Measurements from ENCODE around the gene GHSR. TPM values are rescaled to one million over a fixed set of nuclear protein-coding genes. Genes with fewer than 3 reads are reported as not detected.

GHSR gene
- total RNA-seq, 1 experiment from 2014 or later: not detected

- H3K4me1 ChIP-seq (ENCODE audit: insufficient read depth, low read length): no peaks in the 10 kb centered on the region
- peak; percentile 68 for DNase-seq
- H2AFZ ChIP-seq (ENCODE audit: low read length): no peak overlapping the region
- TF ChIP-seq, protein P1, sequence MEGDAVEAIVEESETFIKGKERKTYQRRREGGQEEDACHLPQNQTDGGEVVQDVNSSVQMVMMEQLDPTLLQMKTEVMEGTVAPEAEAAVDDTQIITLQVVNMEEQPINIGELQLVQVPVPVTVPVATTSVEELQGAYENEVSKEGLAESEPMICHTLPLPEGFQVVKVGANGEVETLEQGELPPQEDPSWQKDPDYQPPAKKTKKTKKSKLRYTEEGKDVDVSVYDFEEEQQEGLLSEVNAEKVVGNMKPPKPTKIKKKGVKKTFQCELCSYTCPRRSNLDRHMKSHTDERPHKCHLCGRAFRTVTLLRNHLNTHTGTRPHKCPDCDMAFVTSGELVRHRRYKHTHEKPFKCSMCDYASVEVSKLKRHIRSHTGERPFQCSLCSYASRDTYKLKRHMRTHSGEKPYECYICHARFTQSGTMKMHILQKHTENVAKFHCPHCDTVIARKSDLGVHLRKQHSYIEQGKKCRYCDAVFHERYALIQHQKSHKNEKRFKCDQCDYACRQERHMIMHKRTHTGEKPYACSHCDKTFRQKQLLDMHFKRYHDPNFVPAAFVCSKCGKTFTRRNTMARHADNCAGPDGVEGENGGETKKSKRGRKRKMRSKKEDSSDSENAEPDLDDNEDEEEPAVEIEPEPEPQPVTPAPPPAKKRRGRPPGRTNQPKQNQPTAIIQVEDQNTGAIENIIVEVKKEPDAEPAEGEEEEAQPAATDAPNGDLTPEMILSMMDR (conservative IDR thresholded peaks at IDR 0.05; ENCODE audit: low read depth, low read length): peak; percentile 93
- TF ChIP-seq EZH2phosphoT487 (IDR thresholded peaks at IDR 0.05; ENCODE audit: borderline replicate concordance, low read length) (no peak), EZH2 (IDR thresholded peaks at IDR 0.05; ENCODE audit: low read length, unreplicated experiment) (no peak)
- ATAC-seq: peak; percentile 37; the same call in 1 of the 2 replicates
- no peaks in the 10 kb centered on the region for H3K9me3 ChIP-seq (ENCODE audit: low read length)
- BruUV-seq (replicated peaks): no TSS peak
- no peaks in the 10 kb centered on the region for H3K9me2 ChIP-seq (replicated peaks; ENCODE audit: low read length)
- no peak overlapping the region for H3K4me2 ChIP-seq (ENCODE audit: low read length)
- H3K27ac ChIP-seq (ENCODE audit: low read length): no peak overlapping the region
- POLR2A ChIA-PET (ENCODE audit: unreplicated experiment): no interaction called here
- no peaks in the 10 kb centered on the region for H3K27me3 ChIP-seq (ENCODE audit: low read length)
- intact Hi-C loops (cut with micrococcal nuclease): no loop called here
- CTCF ChIA-PET: interaction anchor here (0.5 to 1.0 kb wide), 11 partner anchors 15 to 837 kb away, joined by 3 to 16 read pairs (median 4); no protein-coding TSS in a partner anchor
- no peaks in the 10 kb centered on the region for H3K36me3 ChIP-seq (ENCODE audit: low read depth, low read length)
- no peaks in the 10 kb centered on the region for H3F3A ChIP-seq (ENCODE audit: low read length, unreplicated experiment)
- no peaks in the 10 kb centered on the region for H4K20me1 ChIP-seq (ENCODE audit: low read length)
- H3K4me3 ChIP-seq (ENCODE audit: low read length): no peak overlapping the region
- H3K79me2 ChIP-seq (ENCODE audit: low read length): no peaks in the 10 kb centered on the region
- no peak overlapping the region for H3K9ac ChIP-seq (ENCODE audit: low read length)
Measured at GRCh38 chr3:172461530-172462138, 13.4 kb upstream of the GHSR start.

DNA sequence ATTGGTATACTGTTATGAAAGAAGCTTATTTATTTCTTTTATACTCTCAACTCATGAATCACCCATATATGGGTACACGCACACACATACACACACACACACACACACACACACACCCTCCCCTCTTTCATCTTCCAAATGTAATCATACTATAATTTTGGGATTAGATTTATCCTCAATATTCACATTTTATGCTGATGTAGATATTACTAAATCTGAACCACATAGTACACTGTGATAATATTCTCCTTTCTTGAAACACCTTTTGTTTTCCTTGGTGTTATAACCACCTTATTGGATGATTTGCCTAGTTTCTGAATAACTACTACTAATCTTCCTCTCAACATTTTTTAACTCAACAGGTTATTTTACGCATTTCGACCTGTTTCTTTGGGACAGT is 8.1 kb upstream of the GHSR start:
- Histone ChIP-seq H3K36me3 (ENCODE audit: low read depth, low read length) (no peaks in the 10 kb centered on the region), H3F3A (ENCODE audit: low read length, unreplicated experiment) (no peaks in the 10 kb centered on the region), H4K20me1 (ENCODE audit: low read length) (no peaks in the 10 kb centered on the region), H3K27ac (ENCODE audit: low read length) (no peak overlapping the region), H2AFZ (ENCODE audit: low read length) (no peak overlapping the region), H3K4me2 (ENCODE audit: low read length) (no peak overlapping the region), H3K9me3 (ENCODE audit: low read length) (no peaks in the 10 kb centered on the region), H3K27me3 (ENCODE audit: low read length) (no peaks in the 10 kb centered on the region), H3K4me1 (ENCODE audit: insufficient read depth, low read length) (0 out of 2 replicates have a peak, but pooled peaks cover 7% of the 10 kb centered on the region), H3K9ac (ENCODE audit: low read length) (no peak overlapping the region), H3K4me3 (ENCODE audit: low read length) (no peak overlapping the region), H3K9me2 (replicated peaks; ENCODE audit: low read length) (no peaks in the 10 kb centered on the region), H3K79me2 (ENCODE audit: low read length) (no peaks in the 10 kb centered on the region)
- ATAC-seq (no peak), DNase-seq (no peak)
- no TSS peak for BruUV-seq (replicated peaks)
- intact Hi-C loops (cut with micrococcal nuclease): no loop called here
- POLR2A ChIA-PET (ENCODE audit: unreplicated experiment): no interaction called here
- TF ChIP-seq EZH2 (IDR thresholded peaks at IDR 0.05; ENCODE audit: low read length, unreplicated experiment) (no peak), EZH2phosphoT487 (IDR thresholded peaks at IDR 0.05; ENCODE audit: borderline replicate concordance, low read length) (no peak)
- TF ChIP-seq, protein P1 (conservative IDR thresholded peaks at IDR 0.05; ENCODE audit: low read depth, low read length): no peak
- CTCF ChIA-PET: no interaction called here

- CTCF ChIA-PET: no interaction called here
- no peaks in the 10 kb centered on the region for H4K20me1 ChIP-seq (ENCODE audit: low read length)
- no peak for TF ChIP-seq EZH2phosphoT487 (IDR thresholded peaks at IDR 0.05; ENCODE audit: borderline replicate concordance, low read length)
- TF ChIP-seq, protein P1 (conservative IDR thresholded peaks at IDR 0.05; ENCODE audit: low read depth, low read length): no peak
- no peak for TF ChIP-seq EZH2 (IDR thresholded peaks at IDR 0.05; ENCODE audit: low read length, unreplicated experiment)
- peak; percentile 7 for DNase-seq
- H3K27ac ChIP-seq (ENCODE audit: low read length): no peak overlapping the region
- H3K4me3 ChIP-seq (ENCODE audit: low read length): no peak overlapping the region
- intact Hi-C loops (cut with micrococcal nuclease): no loop called here
- POLR2A ChIA-PET (ENCODE audit: unreplicated experiment): no interaction called here
- H3K9me3 ChIP-seq (ENCODE audit: low read length): no peaks in the 10 kb centered on the region
- H3K36me3 ChIP-seq (ENCODE audit: low read depth, low read length): no peaks in the 10 kb centered on the region
- H3K4me1 ChIP-seq (ENCODE audit: insufficient read depth, low read length): 0 out of 2 replicates have a peak, but pooled peaks cover 7% of the 10 kb centered on the region
- ATAC-seq: peak; percentile 58
- H3K9me2 ChIP-seq (replicated peaks; ENCODE audit: low read length): no peaks in the 10 kb centered on the region
- no peak overlapping the region for H3K4me2 ChIP-seq (ENCODE audit: low read length)
- no TSS peak for BruUV-seq (replicated peaks)
- H2AFZ ChIP-seq (ENCODE audit: low read length): no peak overlapping the region
- no peaks in the 10 kb centered on the region for H3F3A ChIP-seq (ENCODE audit: low read length, unreplicated experiment)
- H3K79me2 ChIP-seq (ENCODE audit: low read length): no peaks in the 10 kb centered on the region
- no peak overlapping the region for H3K9ac ChIP-seq (ENCODE audit: low read length)
- no peaks in the 10 kb centered on the region for H3K27me3 ChIP-seq (ENCODE audit: low read length)
Measured at GRCh38 chr3:172454180-172454579, 5.9 kb upstream of the GHSR start.
